ENCODE results near the gene UHMK1.
"Not testable (repeated sequence)": the region's sequence is repeated elsewhere in the genome, so short reads cannot be mapped to it uniquely, and the experiment has no call there.

Gene UHMK1

DNA sequence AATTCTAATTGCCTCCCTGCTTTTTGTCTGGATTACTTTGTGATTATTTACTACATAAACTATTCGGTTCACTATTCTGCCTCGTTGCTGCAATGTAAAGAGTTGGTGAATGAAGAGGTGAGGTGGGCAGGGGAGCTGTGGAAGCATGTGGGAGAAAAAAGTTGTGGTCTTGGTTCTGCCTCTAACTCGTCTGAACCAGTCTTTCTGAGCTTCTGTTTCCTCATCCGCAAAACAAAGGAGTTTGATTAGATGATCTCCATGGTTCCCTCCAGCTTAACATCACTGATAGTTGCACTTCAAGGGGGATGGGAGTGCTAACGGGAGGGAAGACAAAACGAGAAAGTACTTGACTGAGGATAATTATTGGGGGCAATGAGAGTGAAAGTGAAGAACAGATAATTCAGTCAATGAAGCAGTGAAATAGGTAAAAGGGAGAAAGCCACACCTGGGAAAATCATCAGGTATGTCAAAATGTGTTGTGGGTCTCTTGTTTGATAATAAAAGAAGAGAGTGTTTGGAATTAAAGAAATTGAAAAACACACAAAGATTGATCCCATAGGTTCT is 26.2 kb upstream of the UHMK1 start:
- TF ChIP-seq, protein P1, sequence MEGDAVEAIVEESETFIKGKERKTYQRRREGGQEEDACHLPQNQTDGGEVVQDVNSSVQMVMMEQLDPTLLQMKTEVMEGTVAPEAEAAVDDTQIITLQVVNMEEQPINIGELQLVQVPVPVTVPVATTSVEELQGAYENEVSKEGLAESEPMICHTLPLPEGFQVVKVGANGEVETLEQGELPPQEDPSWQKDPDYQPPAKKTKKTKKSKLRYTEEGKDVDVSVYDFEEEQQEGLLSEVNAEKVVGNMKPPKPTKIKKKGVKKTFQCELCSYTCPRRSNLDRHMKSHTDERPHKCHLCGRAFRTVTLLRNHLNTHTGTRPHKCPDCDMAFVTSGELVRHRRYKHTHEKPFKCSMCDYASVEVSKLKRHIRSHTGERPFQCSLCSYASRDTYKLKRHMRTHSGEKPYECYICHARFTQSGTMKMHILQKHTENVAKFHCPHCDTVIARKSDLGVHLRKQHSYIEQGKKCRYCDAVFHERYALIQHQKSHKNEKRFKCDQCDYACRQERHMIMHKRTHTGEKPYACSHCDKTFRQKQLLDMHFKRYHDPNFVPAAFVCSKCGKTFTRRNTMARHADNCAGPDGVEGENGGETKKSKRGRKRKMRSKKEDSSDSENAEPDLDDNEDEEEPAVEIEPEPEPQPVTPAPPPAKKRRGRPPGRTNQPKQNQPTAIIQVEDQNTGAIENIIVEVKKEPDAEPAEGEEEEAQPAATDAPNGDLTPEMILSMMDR (IDR thresholded peaks at IDR 0.05; ENCODE audit: insufficient read depth, low read depth, low read length, missing control alignments): no peak
- DNase-seq (ENCODE audit: low read depth): no peak
- no peak overlapping the region for H3K4me3 ChIP-seq (ENCODE audit: low read depth, low read length)

DNA sequence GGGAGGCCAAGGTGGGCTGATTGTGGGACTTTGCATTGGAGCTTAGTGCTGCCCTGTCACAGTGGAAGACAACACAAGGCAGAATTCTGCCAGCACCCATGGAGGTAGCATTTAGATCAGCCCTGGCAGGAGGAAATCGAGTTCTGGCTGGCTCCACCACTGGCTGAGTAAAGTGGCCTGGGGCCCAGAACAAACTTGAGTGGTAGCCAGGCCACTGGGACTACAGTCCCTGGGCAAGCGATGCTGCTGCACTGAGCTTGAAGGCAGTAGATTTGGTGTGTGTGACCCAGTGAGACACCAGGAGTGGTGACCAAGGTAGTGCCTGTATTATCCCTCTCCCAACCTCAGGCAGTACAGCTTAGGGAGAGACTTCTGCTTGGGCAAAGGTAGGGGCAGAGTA is 22.5 kb upstream of the UHMK1 start:
- DNase-seq (ENCODE audit: low read depth): no peak
- TF ChIP-seq, protein P1 (IDR thresholded peaks at IDR 0.05; ENCODE audit: insufficient read depth, low read depth, low read length, missing control alignments): no peak
- no peak overlapping the region for H3K4me3 ChIP-seq (ENCODE audit: low read depth, low read length)

DNA sequence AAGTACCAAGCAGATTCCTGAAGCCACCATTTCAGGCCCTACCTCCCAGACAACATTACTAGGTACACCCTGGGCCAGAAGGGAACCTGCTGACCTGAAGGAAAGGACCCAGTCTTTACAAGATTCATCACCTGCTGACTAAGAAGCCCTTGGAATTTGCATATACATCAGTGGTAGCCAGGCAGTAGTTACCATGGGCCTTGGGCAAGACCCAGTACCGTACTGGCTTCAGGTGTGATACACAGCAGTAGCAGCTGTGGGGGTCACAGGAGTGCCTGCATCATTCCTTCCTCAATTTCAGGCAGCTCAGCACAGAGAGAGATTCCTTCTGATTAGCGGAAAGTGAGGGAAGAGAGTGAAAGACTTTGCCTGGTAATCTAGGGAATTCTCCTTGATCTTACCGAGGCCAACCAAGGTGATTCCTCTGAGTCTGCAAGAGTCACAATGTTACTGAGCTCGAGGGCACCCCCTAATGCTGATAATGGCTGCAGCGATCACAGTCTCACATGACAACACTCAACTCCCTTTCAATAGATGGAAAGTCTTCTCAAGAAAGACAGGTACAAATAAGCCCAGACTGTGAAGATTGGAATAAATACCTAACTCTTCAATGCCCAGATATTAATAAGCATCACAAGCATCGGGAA is 22.0 kb upstream of the UHMK1 start:
- TF ChIP-seq, protein P1 (IDR thresholded peaks at IDR 0.05; ENCODE audit: insufficient read depth, low read depth, low read length, missing control alignments): no peak
- DNase-seq (ENCODE audit: low read depth): no peak
- no peak overlapping the region for H3K4me3 ChIP-seq (ENCODE audit: low read depth, low read length)

DNA sequence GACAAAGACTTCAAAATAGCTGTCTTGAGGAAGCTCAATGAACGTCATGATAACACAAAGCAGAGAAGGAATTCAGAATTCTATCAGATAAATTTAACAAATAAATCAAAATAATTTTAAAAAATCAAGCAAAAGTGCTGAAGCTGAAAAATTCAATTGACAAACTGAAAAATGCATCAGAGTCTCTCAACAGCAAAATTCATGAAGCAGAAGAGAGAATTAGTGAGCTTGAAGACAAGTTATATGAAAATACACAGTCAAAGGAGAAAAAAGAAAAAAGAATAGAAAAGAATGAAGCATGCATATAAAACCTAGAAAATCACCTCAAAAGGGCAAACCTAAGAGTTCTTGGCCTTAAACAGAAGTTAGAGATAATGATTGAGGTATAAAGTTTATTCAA is 21.0 kb upstream of the UHMK1 start:
- TF ChIP-seq, protein P1 (IDR thresholded peaks at IDR 0.05; ENCODE audit: insufficient read depth, low read depth, low read length, missing control alignments): no peak
- DNase-seq (ENCODE audit: low read depth): no peak

DNA sequence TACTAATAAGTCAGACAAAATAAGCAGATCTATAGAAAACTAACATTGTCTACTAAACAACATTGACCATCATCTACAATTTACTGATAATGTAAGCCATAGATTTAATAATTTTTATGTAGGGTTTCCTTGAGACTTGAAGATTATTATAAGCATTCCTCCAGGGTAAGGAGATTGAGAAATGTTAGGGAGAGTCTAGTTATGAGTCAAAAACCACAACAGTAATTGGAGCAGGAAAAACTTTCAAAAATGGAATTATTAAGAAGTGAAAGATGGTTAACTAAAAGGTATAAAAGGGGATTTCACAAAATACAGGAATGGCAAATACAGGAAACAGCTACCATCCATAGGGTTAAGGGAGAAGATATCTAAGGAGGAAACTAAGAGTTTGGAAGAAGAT is 12.4 kb upstream of the UHMK1 start:
- H3K4me3 ChIP-seq (ENCODE audit: low read depth, low read length): no peak overlapping the region
- TF ChIP-seq, protein P1 (IDR thresholded peaks at IDR 0.05; ENCODE audit: insufficient read depth, low read depth, low read length, missing control alignments): no peak
- DNase-seq (ENCODE audit: low read depth): no peak

More for the DNA sequence above, 21.0 kb upstream of the UHMK1 start:
- no peak overlapping the region for H3K4me3 ChIP-seq (ENCODE audit: low read depth, low read length)

DNA sequence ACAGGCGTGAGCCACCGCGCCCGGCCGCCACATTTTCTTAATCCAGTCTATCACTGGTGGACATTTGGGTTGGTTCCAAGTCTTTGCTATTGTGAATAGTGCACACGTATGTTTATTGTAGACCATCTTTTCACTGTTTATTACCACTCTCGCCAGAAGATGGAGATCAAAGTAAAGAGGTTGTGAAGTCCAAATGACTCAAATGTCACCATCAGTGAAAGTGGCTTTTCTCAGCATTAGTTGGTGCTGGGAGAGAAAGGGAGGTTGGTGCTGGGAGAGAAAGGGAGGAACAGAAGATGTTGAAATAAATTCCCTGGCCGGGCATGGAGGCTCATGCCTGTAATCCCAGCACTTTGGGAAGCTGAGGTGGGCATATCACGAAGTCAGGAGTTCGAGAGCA is 10.4 kb upstream of the UHMK1 start:
- TF ChIP-seq, protein P1 (IDR thresholded peaks at IDR 0.05; ENCODE audit: insufficient read depth, low read depth, low read length, missing control alignments): no peak
- no peak for DNase-seq (ENCODE audit: low read depth)
- H3K4me3 ChIP-seq (ENCODE audit: low read depth, low read length): no peak overlapping the region

DNA sequence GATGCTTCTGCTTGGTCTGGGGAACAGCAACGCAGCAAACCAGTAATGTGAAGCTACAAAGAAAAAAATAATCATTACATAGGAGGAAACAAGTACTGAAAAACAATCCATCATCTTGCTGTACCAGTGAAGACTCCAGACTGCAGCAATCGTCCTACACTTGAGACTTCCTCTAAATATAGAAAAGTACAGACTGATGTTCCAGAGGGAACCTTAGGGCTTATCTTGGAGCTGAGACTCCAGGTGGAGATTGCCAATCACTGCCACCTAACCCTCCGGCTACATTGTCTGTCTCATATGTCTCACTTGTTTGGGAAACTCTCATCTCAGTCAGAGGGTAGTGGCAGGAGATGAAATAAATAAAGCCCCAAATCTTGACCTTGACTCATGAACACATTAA is 9.4 kb upstream of the UHMK1 start:
- no peak for DNase-seq (ENCODE audit: low read depth)
- TF ChIP-seq, protein P1 (IDR thresholded peaks at IDR 0.05; ENCODE audit: insufficient read depth, low read depth, low read length, missing control alignments): no peak
- no peak overlapping the region for H3K4me3 ChIP-seq (ENCODE audit: low read depth, low read length)

DNA sequence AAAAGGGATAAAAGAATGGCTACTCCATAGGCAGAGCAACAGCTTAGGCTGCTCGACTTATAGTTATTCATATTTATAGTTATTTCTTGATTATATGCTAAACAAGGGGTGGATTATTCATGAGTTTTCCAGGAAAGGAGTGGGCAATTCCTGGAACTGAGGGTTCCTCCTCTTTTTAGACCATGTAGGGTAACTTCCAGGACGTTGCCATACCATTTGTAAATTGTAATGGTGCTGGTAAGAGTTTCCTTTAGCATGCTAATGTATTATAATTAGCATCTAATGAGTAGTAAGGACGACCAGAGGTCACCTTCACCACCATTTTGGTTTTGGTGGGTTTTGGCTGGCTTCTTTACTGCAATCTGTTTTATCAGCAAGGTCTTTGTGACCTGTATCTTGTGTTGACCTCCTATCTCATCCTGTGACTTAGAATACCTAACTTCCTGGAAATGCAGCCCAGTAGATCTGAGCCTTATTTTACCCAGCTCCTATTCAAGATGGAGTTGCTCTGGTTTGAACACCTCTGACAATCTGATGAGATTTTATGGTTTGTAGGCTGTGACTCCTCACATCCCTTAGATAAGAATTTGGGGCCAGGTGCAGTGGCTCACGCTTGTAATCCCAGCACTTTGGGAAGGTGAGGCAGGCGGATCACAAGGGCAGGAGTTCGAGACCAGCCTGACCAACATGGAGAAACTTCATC is 1.9 kb upstream of the UHMK1 start:
- not testable (repeated sequence) for DNase-seq (ENCODE audit: low read depth)

More for the DNA sequence above, 1.9 kb upstream of the UHMK1 start:
- not testable (repeated sequence) for H3K4me3 ChIP-seq (ENCODE audit: low read depth, low read length)
